ENCODE data around the gene TSPAN33. TPM values are rescaled to one million over a fixed set of nuclear protein-coding genes. Genes with fewer than 3 reads are reported as not detected.

Gene TSPAN33
- polyA plus RNA-seq, 1 of the 3 experiments (the other 2 are of a cell fraction), result 6.9 TPM

DNA sequence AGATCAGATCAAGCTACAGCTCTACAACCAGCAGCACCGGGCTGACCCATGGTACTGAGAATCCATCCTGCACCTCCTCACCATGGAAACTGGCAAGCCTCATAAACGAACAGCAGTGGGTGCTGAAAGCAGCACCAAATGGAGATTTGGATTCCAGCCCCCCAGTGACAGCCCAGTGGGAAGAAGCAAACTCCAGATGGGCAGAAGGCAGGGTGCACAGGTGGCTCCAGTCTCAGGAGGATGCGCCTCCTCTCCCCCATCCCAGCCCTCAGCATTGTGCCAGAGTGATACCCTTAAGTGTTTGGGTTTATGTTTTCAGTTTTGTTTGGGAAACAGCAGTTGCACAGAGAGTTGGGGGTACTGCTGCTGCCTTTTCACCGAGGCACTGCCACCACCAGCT lies 23.3 kb downstream of the TSPAN33 start:
- Histone ChIP-seq H3K9ac (no peak overlapping the region), H3K27me3 (ENCODE audit: insufficient read depth) (no peaks in the 10 kb centered on the region), H3K27ac (ENCODE audit: low read depth in 2 of 2, low read length in 1 of 2) (no peak overlapping the region), H3K4me3 (ENCODE audit: low read depth in 2 of 2, low read length in 1 of 2) (no peak overlapping the region), H3K9me3 (no peaks in the 10 kb centered on the region), H3K79me2 (ENCODE audit: insufficient read depth) (no peaks in the 10 kb centered on the region), H3K36me3 (replicated peaks in 1 of 2; ENCODE audit: control insufficient read depth in 1 of 2, insufficient read depth in 2 of 2, low read length in 1 of 2) (no peaks in the 10 kb centered on the region), H2AFZ (ENCODE audit: low read depth) (no peak overlapping the region), H3F3A (replicated peaks; ENCODE audit: insufficient read depth) (no peaks in the 10 kb centered on the region), H3K4me2 (no peak overlapping the region), H3K9me2 (no peaks in the 10 kb centered on the region), H4K20me1 (ENCODE audit: insufficient read depth) (no peaks in the 10 kb centered on the region), H3K4me1 (ENCODE audit: control insufficient read depth in 1 of 2, insufficient read depth in 2 of 2, low read depth in 1 of 2, low read length in 1 of 2) (no peaks in the 10 kb centered on the region)
- WGBS (ENCODE audit: low lambda C conversion rate), result 69% methylated on average over 2 of the region's 4 CpGs
- CTCF ChIA-PET, result interaction anchor here (0.7 to 15.6 kb wide), 6 partner anchors 16 to 130 kb away, joined by 3 to 385 read pairs (median 6); no protein-coding TSS in a partner anchor
- DNase-seq, result no peak
- TF ChIP-seq, protein P1, sequence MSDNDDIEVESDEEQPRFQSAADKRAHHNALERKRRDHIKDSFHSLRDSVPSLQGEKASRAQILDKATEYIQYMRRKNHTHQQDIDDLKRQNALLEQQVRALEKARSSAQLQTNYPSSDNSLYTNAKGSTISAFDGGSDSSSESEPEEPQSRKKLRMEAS (IDR thresholded peaks at IDR 0.05; ENCODE audit: low read depth), result no peak
- TF ChIP-seq FOSL2 (IDR thresholded peaks at IDR 0.05; ENCODE audit: borderline replicate concordance, low read depth) (no peak), NFIC (IDR thresholded peaks at IDR 0.05; ENCODE audit: borderline replicate concordance) (no peak), GABPA (IDR thresholded peaks at IDR 0.05; ENCODE audit: low read depth) (no peak), NRF1 (IDR thresholded peaks at IDR 0.05; ENCODE audit: low read depth, low read length) (no peak), TEAD4 (IDR thresholded peaks at IDR 0.05; ENCODE audit: borderline replicate concordance, insufficient read depth) (no peak), ELF1 (IDR thresholded peaks at IDR 0.05) (no peak), TCF12 (IDR thresholded peaks at IDR 0.05) (no peak), RCOR1 (IDR thresholded peaks at IDR 0.05; ENCODE audit: low read length) (no peak), EZH2phosphoT487 (IDR thresholded peaks at IDR 0.05; ENCODE audit: borderline replicate concordance, low read depth) (no peak), FOXJ3 (CRISPR knock-in tag; IDR thresholded peaks at IDR 0.05) (no peak), JUND (IDR thresholded peaks at IDR 0.05) (no peak), RXRA (IDR thresholded peaks at IDR 0.05; ENCODE audit: borderline replicate concordance, low read depth) (no peak), RFX5 (IDR thresholded peaks at IDR 0.05; ENCODE audit: low read length) (no peak), SMC3 (IDR thresholded peaks at IDR 0.05; ENCODE audit: low read depth, low read length) (no peak), MEF2A (IDR thresholded peaks at IDR 0.05; ENCODE audit: borderline replicate concordance, low read depth) (no peak)
- TF ChIP-seq, protein P2, sequence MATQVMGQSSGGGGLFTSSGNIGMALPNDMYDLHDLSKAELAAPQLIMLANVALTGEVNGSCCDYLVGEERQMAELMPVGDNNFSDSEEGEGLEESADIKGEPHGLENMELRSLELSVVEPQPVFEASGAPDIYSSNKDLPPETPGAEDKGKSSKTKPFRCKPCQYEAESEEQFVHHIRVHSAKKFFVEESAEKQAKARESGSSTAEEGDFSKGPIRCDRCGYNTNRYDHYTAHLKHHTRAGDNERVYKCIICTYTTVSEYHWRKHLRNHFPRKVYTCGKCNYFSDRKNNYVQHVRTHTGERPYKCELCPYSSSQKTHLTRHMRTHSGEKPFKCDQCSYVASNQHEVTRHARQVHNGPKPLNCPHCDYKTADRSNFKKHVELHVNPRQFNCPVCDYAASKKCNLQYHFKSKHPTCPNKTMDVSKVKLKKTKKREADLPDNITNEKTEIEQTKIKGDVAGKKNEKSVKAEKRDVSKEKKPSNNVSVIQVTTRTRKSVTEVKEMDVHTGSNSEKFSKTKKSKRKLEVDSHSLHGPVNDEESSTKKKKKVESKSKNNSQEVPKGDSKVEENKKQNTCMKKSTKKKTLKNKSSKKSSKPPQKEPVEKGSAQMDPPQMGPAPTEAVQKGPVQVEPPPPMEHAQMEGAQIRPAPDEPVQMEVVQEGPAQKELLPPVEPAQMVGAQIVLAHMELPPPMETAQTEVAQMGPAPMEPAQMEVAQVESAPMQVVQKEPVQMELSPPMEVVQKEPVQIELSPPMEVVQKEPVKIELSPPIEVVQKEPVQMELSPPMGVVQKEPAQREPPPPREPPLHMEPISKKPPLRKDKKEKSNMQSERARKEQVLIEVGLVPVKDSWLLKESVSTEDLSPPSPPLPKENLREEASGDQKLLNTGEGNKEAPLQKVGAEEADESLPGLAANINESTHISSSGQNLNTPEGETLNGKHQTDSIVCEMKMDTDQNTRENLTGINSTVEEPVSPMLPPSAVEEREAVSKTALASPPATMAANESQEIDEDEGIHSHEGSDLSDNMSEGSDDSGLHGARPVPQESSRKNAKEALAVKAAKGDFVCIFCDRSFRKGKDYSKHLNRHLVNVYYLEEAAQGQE (IDR thresholded peaks at IDR 0.05; ENCODE audit: low read depth, low read length), result no peak
- TF ChIP-seq, protein P3, sequence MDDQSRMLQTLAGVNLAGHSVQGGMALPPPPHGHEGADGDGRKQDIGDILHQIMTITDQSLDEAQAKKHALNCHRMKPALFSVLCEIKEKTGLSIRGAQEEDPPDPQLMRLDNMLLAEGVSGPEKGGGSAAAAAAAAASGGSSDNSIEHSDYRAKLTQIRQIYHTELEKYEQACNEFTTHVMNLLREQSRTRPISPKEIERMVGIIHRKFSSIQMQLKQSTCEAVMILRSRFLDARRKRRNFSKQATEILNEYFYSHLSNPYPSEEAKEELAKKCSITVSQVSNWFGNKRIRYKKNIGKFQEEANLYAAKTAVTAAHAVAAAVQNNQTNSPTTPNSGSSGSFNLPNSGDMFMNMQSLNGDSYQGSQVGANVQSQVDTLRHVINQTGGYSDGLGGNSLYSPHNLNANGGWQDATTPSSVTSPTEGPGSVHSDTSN (IDR thresholded peaks at IDR 0.05), result no peak
- TF ChIP-seq, protein P4, sequence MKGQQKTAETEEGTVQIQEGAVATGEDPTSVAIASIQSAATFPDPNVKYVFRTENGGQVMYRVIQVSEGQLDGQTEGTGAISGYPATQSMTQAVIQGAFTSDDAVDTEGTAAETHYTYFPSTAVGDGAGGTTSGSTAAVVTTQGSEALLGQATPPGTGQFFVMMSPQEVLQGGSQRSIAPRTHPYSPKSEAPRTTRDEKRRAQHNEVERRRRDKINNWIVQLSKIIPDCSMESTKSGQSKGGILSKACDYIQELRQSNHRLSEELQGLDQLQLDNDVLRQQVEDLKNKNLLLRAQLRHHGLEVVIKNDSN (IDR thresholded peaks at IDR 0.05; ENCODE audit: borderline replicate concordance, low read depth), result no peak
- TF ChIP-seq, protein P5, sequence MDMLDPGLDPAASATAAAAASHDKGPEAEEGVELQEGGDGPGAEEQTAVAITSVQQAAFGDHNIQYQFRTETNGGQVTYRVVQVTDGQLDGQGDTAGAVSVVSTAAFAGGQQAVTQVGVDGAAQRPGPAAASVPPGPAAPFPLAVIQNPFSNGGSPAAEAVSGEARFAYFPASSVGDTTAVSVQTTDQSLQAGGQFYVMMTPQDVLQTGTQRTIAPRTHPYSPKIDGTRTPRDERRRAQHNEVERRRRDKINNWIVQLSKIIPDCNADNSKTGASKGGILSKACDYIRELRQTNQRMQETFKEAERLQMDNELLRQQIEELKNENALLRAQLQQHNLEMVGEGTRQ (IDR thresholded peaks at IDR 0.05; ENCODE audit: borderline replicate concordance, low read depth, low read length), result no peak
- POLR2A ChIA-PET, result no interaction called here
